Psoas muscle (tissue), 8 donors: Measurements from ENCODE around the gene MAGI1. TPM values are rescaled to one million over a fixed set of nuclear protein-coding genes. Genes with fewer than 3 reads are reported as not detected.

ENCODE experiments used
- ATAC-seq, 4 donors: fragments of 200-7000 bp; cut with Tn5 transposase; one replicate each; pipeline ENCODE4 v1.9.1; 2020; ENCODE audit warnings: moderate library complexity in 3 of 4, mild to moderate bottlenecking in 2 of 4
- DNase-seq, 2 donors: peaks; one replicate each; pipeline ENCODE4 v3.0.0-alpha.2; 2020
- H3K27ac ChIP-seq: fragments of 200-600 bp; one replicate; pipeline ENCODE4 v1.8.0; 2022
- H3K27me3 ChIP-seq, 3 donors: fragments of 200-600 bp in 1 of 3; one replicate each; pipeline versions ENCODE4 v1.6.1 to v1.8.0; 2013 to 2022; ENCODE audit warnings: low read length in 2 of 3, mild to moderate bottlenecking in 2 of 3, moderate library complexity in 1 of 3; ENCODE audit not compliant: insufficient read depth in 3 of 3
- H3K36me3 ChIP-seq, 2 donors: fragments of 200-600 bp in 1 of 2; one replicate each; pipeline versions ENCODE4 v1.6.1 to v1.8.0; 2013 to 2022; ENCODE audit warnings: low read depth in 1 of 2, mild to moderate bottlenecking in 1 of 2, moderate library complexity in 1 of 2; ENCODE audit not compliant: insufficient read depth in 1 of 2
- H3K4me1 ChIP-seq: fragments of 200-600 bp; one replicate; pipeline ENCODE4 v1.8.0; 2022
- H3K4me3 ChIP-seq: fragments of 200-600 bp; one replicate; pipeline ENCODE4 v1.8.0; 2022; ENCODE audit warnings: mild to moderate bottlenecking
- H3K9me3 ChIP-seq: fragments of 200-600 bp; one replicate; pipeline ENCODE4 v1.8.0; 2022
- CTCF ChIP-seq: fragments of 200-600 bp; IDR thresholded peaks from one replicate; pipeline ENCODE4 v1.8.0; 2022; ENCODE audit warnings: antibody characterized with exemption
- WGBS, 3 donors: extraction: QIAGEN DNeasy Blood & Tissue Kit; methylation state at CpG; one replicate each; pipeline versions ENCODE4 v1.1.6 to v1.1.7; 2013; 5-methylcytosine and 5-hydroxymethylcytosine counted together
- intact Hi-C, 2 donors: fragments of 100-400 bp; cut with DNase I; formaldehyde crosslinking; loops; one replicate each; pipeline versions ENCODE4 v1.11.0 to v1.14.2; 2022
- polyA plus RNA-seq, 3 donors: library from polyadenylated mRNA; stranded (reverse); fragments of 200-250 nt; gene quantifications; one replicate each; pipeline ENCODE4 v1.2.3, GENCODE V29; 2013
- total RNA-seq, 4 donors: library from RNA; stranded (reverse); fragmentation: NEBNext Ultra II Directional in 2 of 4; extraction: Animal tissue kit (Norgen Biotek cat#: 25700) in 2 of 4; gene quantifications; one replicate each; pipeline versions ENCODE4 v1.2.1 to v1.2.4, GENCODE V29; 2021 to 2023
- donor health status: healthy with polysubstance abuse.
- donor health status: DM: no; HTN: no; CAD: no; lungs with moderate emphysema.
- donor health status: Bipolar disorder and iron deficiency.
- donor health status: healthy.
- donor health status: DM: yes; HTN: yes; CAD: no.
- donor health status: DM: no; HTN: no; CAD: no.
- donor health status: DM: no; HTN: no; CAD: no.
- donor health status: DM: yes; HTN: yes; CAD: no.

MAGI1 gene
- total and polyA plus RNA-seq, 7 donors = 4.5 to 8.1 (median 6.3) TPM

- intact Hi-C loops = no loop called here
- 57 to 77% (median 58%) methylated on average over 3 of the region's 3 CpGs for WGBS, 3 donors
Measured at GRCh38 chr3:66023738-66024385, 14.9 kb downstream of the MAGI1 start.

GRCh38 chr3:66023229-66023628 is 15.5 kb downstream of the MAGI1 start:
- intact Hi-C loops = no loop called here
- no peak for DNase-seq
- 42 to 74% (median 46%) methylated on average over 2 of the region's 2 CpGs for WGBS, 3 donors
- H3K4me3 ChIP-seq = no peak overlapping the region
- TF ChIP-seq CTCF = no peak
- H3K4me1 ChIP-seq = peaks cover 11% of the 10 kb centered on the region
- H3K27ac ChIP-seq = no peak overlapping the region
- H3K36me3 ChIP-seq = no peaks in the 10 kb centered on the region
- no peaks in the 10 kb centered on the region for H3K27me3 ChIP-seq
- no peaks in the 10 kb centered on the region for H3K9me3 ChIP-seq
- no peak for ATAC-seq

More at GRCh38 chr3:66023738-66024385, 14.9 kb downstream of the MAGI1 start:
- H3K27ac ChIP-seq = no peak overlapping the region
- DNase-seq (no peak), ATAC-seq (no peak)
- no peak for TF ChIP-seq CTCF
- peaks cover 11% of the 10 kb centered on the region for H3K4me1 ChIP-seq
- H3K36me3 ChIP-seq = no peaks in the 10 kb centered on the region
- H3K27me3 ChIP-seq = no peaks in the 10 kb centered on the region
- H3K4me3 ChIP-seq = no peak overlapping the region
- no peaks in the 10 kb centered on the region for H3K9me3 ChIP-seq

- Histone ChIP-seq H3K36me3 (no peaks in the 10 kb centered on the region), H3K9me3 (no peaks in the 10 kb centered on the region), H3K27ac (no peak overlapping the region), H3K4me3 (no peak overlapping the region), H3K4me1 (peaks cover 11% of the 10 kb centered on the region), H3K27me3 (no peaks in the 10 kb centered on the region)
- WGBS, 3 donors = 59 to 73% (median 62%) methylated on average over 4 of the region's 4 CpGs
- no peak for TF ChIP-seq CTCF
- ATAC-seq = no peak
- no peak for DNase-seq
- intact Hi-C loops = no loop called here
Measured at GRCh38 chr3:66021731-66022131, 17.0 kb downstream of the MAGI1 start.

GRCh38 chr3:66019896-66020295 is 18.8 kb downstream of the MAGI1 start:
- no peak for TF ChIP-seq CTCF
- WGBS, 3 donors = 78 to 90% (median 86%) methylated on average over 8 of the region's 8 CpGs
- Histone ChIP-seq H3K9me3 (no peaks in the 10 kb centered on the region), H3K27ac (no peak overlapping the region), H3K4me1 (peaks cover 11% of the 10 kb centered on the region), H3K27me3 (no peaks in the 10 kb centered on the region), H3K4me3 (no peak overlapping the region), H3K36me3 (no peaks in the 10 kb centered on the region)
- intact Hi-C loops = no loop called here
- DNase-seq = no peak
- ATAC-seq = no peak
